T-helper 17 cell (primary cell): ENCODE data around the gene ITGAV. TPM values are rescaled to one million over a fixed set of nuclear protein-coding genes. Genes with fewer than 3 reads are reported as not detected.
"Not testable (repeated sequence)": the region's sequence is repeated elsewhere in the genome, so short reads cannot be mapped to it uniquely, and the experiment has no call there.

ENCODE experiments used
- ATAC-seq: fragments of 150-1000 bp; cut with Tn5 transposase; 2 replicates; pipeline ENCODE4 v1.10.0; 2021; ENCODE audit warnings: mild to moderate bottlenecking, moderate library complexity
- DNase-seq, 3 donors: peaks; one replicate each; pipeline versions ENCODE4 v3.0.0 to v3.0.0-alpha.2; 2020 to 2021
- H3K9me3 ChIP-seq: one replicate; pipeline ENCODE4 v1.7.0; 2013; ENCODE audit warnings: low read length, mild to moderate bottlenecking; ENCODE audit not compliant: control insufficient read depth, poor library complexity, severe bottlenecking
- H3K27ac Mint-ChIP-seq: one replicate; pipeline ENCODE4 v1.8.0; 2022; ENCODE audit warnings: mild to moderate bottlenecking, moderate library complexity, mixed read lengths
- H3K27me3 Mint-ChIP-seq: one replicate; pipeline ENCODE4 v1.8.0; 2022; ENCODE audit warnings: mixed read lengths
- H3K36me3 Mint-ChIP-seq: one replicate; pipeline ENCODE4 v1.8.0; 2022; ENCODE audit warnings: low read depth, mixed read lengths
- H3K4me1 Mint-ChIP-seq: one replicate; pipeline ENCODE4 v1.8.0; 2022; ENCODE audit warnings: mild to moderate bottlenecking, mixed read lengths
- H3K4me3 Mint-ChIP-seq: one replicate; pipeline ENCODE4 v1.8.0; 2022; ENCODE audit warnings: mild to moderate bottlenecking, moderate library complexity, mixed read lengths
- total RNA-seq, 4 donors: library from RNA in 2 of 4; stranded (reverse) in 2 of 4; gene quantifications; one replicate each; pipeline ENCODE4 v1.2.3 and lab custom pipeline; 2022 to 2026

The ITGAV gene
- total RNA-seq, 2 donors from 2014 or later, result 4.7 to 9.3 TPM

GRCh38 chr2:186560254-186560653 lies 29.6 kb upstream of the ITGAV start:
- no peaks in the 10 kb centered on the region for H3K9me3 ChIP-seq
- no peak overlapping the region for H3K4me3 Mint-ChIP-seq
- peaks cover 5% of the 10 kb centered on the region for H3K36me3 Mint-ChIP-seq
- H3K27me3 Mint-ChIP-seq, result peaks cover 19% of the 10 kb centered on the region
- no peak for ATAC-seq
- no peaks in the 10 kb centered on the region for H3K4me1 Mint-ChIP-seq
- no peak overlapping the region for H3K27ac Mint-ChIP-seq
- DNase-seq, result no peak

- H3K9me3 ChIP-seq, result no peaks in the 10 kb centered on the region
- no peak overlapping the region for H3K4me3 Mint-ChIP-seq
- DNase-seq, result no peak
- H3K27ac Mint-ChIP-seq, result no peak overlapping the region
- peaks cover 5% of the 10 kb centered on the region for H3K36me3 Mint-ChIP-seq
- H3K27me3 Mint-ChIP-seq, result peaks cover 19% of the 10 kb centered on the region
- no peaks in the 10 kb centered on the region for H3K4me1 Mint-ChIP-seq
- ATAC-seq, result no peak
Observed at GRCh38 chr2:186561467-186562208, 28.2 kb upstream of the ITGAV start.

- H3K27me3 Mint-ChIP-seq, result peaks cover 19% of the 10 kb centered on the region
- DNase-seq (no peak), ATAC-seq (no peak)
- no peaks in the 10 kb centered on the region for H3K9me3 ChIP-seq
- peaks cover 5% of the 10 kb centered on the region for H3K36me3 Mint-ChIP-seq
- H3K27ac Mint-ChIP-seq, result no peak overlapping the region
- H3K4me3 Mint-ChIP-seq, result no peak overlapping the region
- no peaks in the 10 kb centered on the region for H3K4me1 Mint-ChIP-seq
Observed at GRCh38 chr2:186562209-186562578, 27.7 kb upstream of the ITGAV start.

- not testable (repeated sequence) for H3K9me3 ChIP-seq, H3K4me1 Mint-ChIP-seq, H3K27me3 Mint-ChIP-seq, DNase-seq, ATAC-seq, H3K4me3 Mint-ChIP-seq, H3K27ac Mint-ChIP-seq, H3K36me3 Mint-ChIP-seq
Observed at GRCh38 chr2:186568600-186568999, 21.3 kb upstream of the ITGAV start.

GRCh38 chr2:186569127-186569526 lies 20.7 kb upstream of the ITGAV start:
- not testable (repeated sequence) for ATAC-seq

GRCh38 chr2:186569897-186570296 lies 20.0 kb upstream of the ITGAV start:
- Mint-ChIP-seq H3K27me3 (peaks cover 6% of the 10 kb centered on the region), H3K27ac (no peak overlapping the region), H3K36me3 (no peaks in the 10 kb centered on the region), H3K4me3 (no peak overlapping the region), H3K4me1 (no peaks in the 10 kb centered on the region)
- DNase-seq, result no peak
- ATAC-seq, result no peak
- no peaks in the 10 kb centered on the region for H3K9me3 ChIP-seq

More at GRCh38 chr2:186569127-186569526, 20.7 kb upstream of the ITGAV start:
- H3K4me1 Mint-ChIP-seq, H3K36me3 Mint-ChIP-seq, H3K9me3 ChIP-seq, H3K27me3 Mint-ChIP-seq, H3K27ac Mint-ChIP-seq, H3K4me3 Mint-ChIP-seq, DNase-seq: not testable (repeated sequence)

- H3K27ac Mint-ChIP-seq, result no peak overlapping the region
- H3K36me3 Mint-ChIP-seq, result no peaks in the 10 kb centered on the region
Observed at GRCh38 chr2:186570604-186571003, 19.3 kb upstream of the ITGAV start.

GRCh38 chr2:186572705-186573104 lies 17.2 kb upstream of the ITGAV start:
- peaks cover 6% of the 10 kb centered on the region for H3K27me3 Mint-ChIP-seq
- no peaks in the 10 kb centered on the region for H3K4me1 Mint-ChIP-seq
- H3K27ac Mint-ChIP-seq, result no peak overlapping the region
- no peaks in the 10 kb centered on the region for H3K9me3 ChIP-seq
- ATAC-seq, result no peak
- no peak overlapping the region for H3K4me3 Mint-ChIP-seq
- no peaks in the 10 kb centered on the region for H3K36me3 Mint-ChIP-seq
- no peak for DNase-seq

More at GRCh38 chr2:186570604-186571003, 19.3 kb upstream of the ITGAV start:
- Mint-ChIP-seq H3K4me3 (no peak overlapping the region), H3K4me1 (no peaks in the 10 kb centered on the region), H3K27me3 (peaks cover 6% of the 10 kb centered on the region)
- DNase-seq, result no peak
- ATAC-seq, result no peak
- H3K9me3 ChIP-seq, result no peaks in the 10 kb centered on the region

GRCh38 chr2:186573531-186573930 lies 16.3 kb upstream of the ITGAV start:
- no peaks in the 10 kb centered on the region for H3K4me1 Mint-ChIP-seq
- H3K4me3 Mint-ChIP-seq, result no peak overlapping the region
- ATAC-seq, result no peak
- H3K27ac Mint-ChIP-seq, result no peak overlapping the region
- no peaks in the 10 kb centered on the region for H3K36me3 Mint-ChIP-seq
- no peak for DNase-seq
- H3K9me3 ChIP-seq, result no peaks in the 10 kb centered on the region
- peaks cover 6% of the 10 kb centered on the region for H3K27me3 Mint-ChIP-seq

GRCh38 chr2:186575302-186575701 lies 14.6 kb upstream of the ITGAV start:
- ATAC-seq (no peak), DNase-seq (no peak)
- H3K27ac Mint-ChIP-seq, result no peak overlapping the region
- H3K27me3 Mint-ChIP-seq, result peaks cover 6% of the 10 kb centered on the region
- no peaks in the 10 kb centered on the region for H3K9me3 ChIP-seq
- no peak overlapping the region for H3K4me3 Mint-ChIP-seq
- H3K4me1 Mint-ChIP-seq, result no peaks in the 10 kb centered on the region
- H3K36me3 Mint-ChIP-seq, result no peaks in the 10 kb centered on the region

- no peaks in the 10 kb centered on the region for H3K9me3 ChIP-seq
- Mint-ChIP-seq H3K27ac (no peak overlapping the region), H3K36me3 (no peaks in the 10 kb centered on the region), H3K27me3 (peaks cover 6% of the 10 kb centered on the region), H3K4me3 (no peak overlapping the region), H3K4me1 (no peaks in the 10 kb centered on the region)
- DNase-seq (no peak), ATAC-seq (no peak)
Observed at GRCh38 chr2:186575856-186576255, 14.0 kb upstream of the ITGAV start.

GRCh38 chr2:186576614-186577013 lies 13.2 kb upstream of the ITGAV start:
- peaks cover 6% of the 10 kb centered on the region for H3K27me3 Mint-ChIP-seq
- ATAC-seq, result no peak
- H3K9me3 ChIP-seq, result no peaks in the 10 kb centered on the region
- H3K4me1 Mint-ChIP-seq, result no peaks in the 10 kb centered on the region
- no peak overlapping the region for H3K27ac Mint-ChIP-seq
- no peaks in the 10 kb centered on the region for H3K36me3 Mint-ChIP-seq
- DNase-seq, result no peak
- H3K4me3 Mint-ChIP-seq, result no peak overlapping the region

- Mint-ChIP-seq H3K27me3 (peaks cover 15% of the 10 kb centered on the region), H3K4me3 (no peak overlapping the region), H3K36me3 (peaks cover 2% of the 10 kb centered on the region), H3K27ac (no peak overlapping the region), H3K4me1 (peaks cover 3% of the 10 kb centered on the region)
- no peak for ATAC-seq
- H3K9me3 ChIP-seq, result no peaks in the 10 kb centered on the region
- no peak for DNase-seq
Observed at GRCh38 chr2:186582698-186583097, 7.2 kb upstream of the ITGAV start.

GRCh38 chr2:186584053-186584452 lies 5.8 kb upstream of the ITGAV start:
- DNase-seq, result no peak
- no peak overlapping the region for H3K27ac Mint-ChIP-seq

More at GRCh38 chr2:186584053-186584452, 5.8 kb upstream of the ITGAV start:
- no peaks in the 10 kb centered on the region for H3K9me3 ChIP-seq
- Mint-ChIP-seq H3K27me3 (peaks cover 15% of the 10 kb centered on the region), H3K36me3 (peaks cover 2% of the 10 kb centered on the region), H3K4me3 (no peak overlapping the region), H3K4me1 (peaks cover 6% of the 10 kb centered on the region)
- no peak for ATAC-seq
